ENCODE measurements around the gene HBB. TPM values are rescaled to one million over a fixed set of nuclear protein-coding genes. Genes with fewer than 3 reads are reported as not detected.
A peak's percentile ranks its signal among the peaks of the same experiment; 100 is the strongest.

The HBB gene
- total and polyA plus RNA-seq, 2 of the 4 experiments (the other 2 are of a cell fraction), result 0.24 TPM; not detected in 1

GRCh38 chr11:5232821-5233220 is 6.0 kb upstream of the HBB start:
- Histone ChIP-seq H2BK20ac (ENCODE audit: low read depth, low read length) (no peak overlapping the region), H2AFZ (replicated peaks; ENCODE audit: low read length, poor library complexity) (no peak overlapping the region), H3K9ac (ENCODE audit: low read depth, low read length) (no peak overlapping the region), H3K4me2 (ENCODE audit: low read depth, low read length) (no peak overlapping the region), H3K18ac (ENCODE audit: low read depth, low read length) (no peak overlapping the region), H3K56ac (ENCODE audit: extremely low read depth, insufficient read depth, low read length) (no peak overlapping the region), H2BK120ac (ENCODE audit: low read depth, low read length) (peak overlapping the region; percentile 40; the same call in 1 of the 2 replicates), H3K27me3 (ENCODE audit: control insufficient read depth, insufficient read depth, low read length) (no peaks in the 10 kb centered on the region), H3K27ac (ENCODE audit: insufficient read depth, low read length) (no peak overlapping the region), H4K5ac (ENCODE audit: low read depth, low read length) (0 out of 2 replicates have a peak overlapping the region, but pooled peaks have one; percentile 23), H3K79me1 (ENCODE audit: low read depth in 1 of 2, low read length in 2 of 2) (no peaks in the 10 kb centered on the region), H3K4me1 (ENCODE audit: control insufficient read depth, insufficient read depth, low read length) (peaks cover 3% of the 10 kb centered on the region), H3K9me3 (ENCODE audit: control insufficient read depth, insufficient read depth, low read length) (no peaks in the 10 kb centered on the region), H4K20me1 (ENCODE audit: insufficient read depth, low read length) (no peaks in the 10 kb centered on the region), H3K14ac (replicated peaks; ENCODE audit: low read depth, low read length) (no peak overlapping the region), H4K8ac (ENCODE audit: low read depth in 2 of 2, low read length in 2 of 2) (no peak overlapping the region), H3K4ac (ENCODE audit: low read depth, low read length) (no peak overlapping the region), H3K36me3 (ENCODE audit: control insufficient read depth, insufficient read depth, low read length) (no peaks in the 10 kb centered on the region), H2BK15ac (ENCODE audit: low read depth, low read length) (no peak overlapping the region; the same call in 2 of the 3 replicates), H3K23ac (ENCODE audit: low read depth, low read length) (no peak overlapping the region), H2AK9ac (replicated peaks; ENCODE audit: low read depth, low read length, poor library complexity) (no peak overlapping the region), H3K9me1 (ENCODE audit: insufficient read depth, low read length) (peaks cover 6% of the 10 kb centered on the region; the same call in 1 of the 2 replicates), H2BK5ac (ENCODE audit: low read depth, low read length, poor library complexity, severe bottlenecking) (no peak overlapping the region), H4K91ac (ENCODE audit: insufficient read depth, low read depth, low read length) (no peak overlapping the region), H2AK5ac (ENCODE audit: low read depth, low read length) (peak overlapping the region; percentile 59; the same call in 1 of the 2 replicates), H3K4me3 (ENCODE audit: insufficient read depth, low read depth, low read length) (peak overlapping the region; percentile 16; the same call in 1 of the 2 replicates)
- no peak for TF ChIP-seq CTCF (conservative IDR thresholded peaks at IDR 0.05; ENCODE audit: low read depth, low read length)
- DNase-seq, result no peak
- POLR2A ChIA-PET (ENCODE audit: unreplicated experiment), result no interaction called here
- CTCF ChIA-PET, result no interaction called here
- no TSS peak for BruUV-seq (replicated peaks)
- in situ Hi-C loops (cut with MboI; ENCODE audit: low sequenced_read_pairs) (no loop called here), dilution Hi-C loops (cut with HindIII; ENCODE audit: low sequenced_read_pairs, unreplicated experiment) (no loop called here), intact Hi-C loops (cut with micrococcal nuclease) (no loop called here)
- no CpG with 5 or more reads among the region's 2 CpGs for WGBS, 2 experiments (ENCODE audit: extremely low coverage in 2 of 2, insufficient read length in 1 of 2)
- ATAC-seq (ENCODE audit: low read depth), result no peak
